Measurements from ENCODE around the gene FTO.

DNA sequence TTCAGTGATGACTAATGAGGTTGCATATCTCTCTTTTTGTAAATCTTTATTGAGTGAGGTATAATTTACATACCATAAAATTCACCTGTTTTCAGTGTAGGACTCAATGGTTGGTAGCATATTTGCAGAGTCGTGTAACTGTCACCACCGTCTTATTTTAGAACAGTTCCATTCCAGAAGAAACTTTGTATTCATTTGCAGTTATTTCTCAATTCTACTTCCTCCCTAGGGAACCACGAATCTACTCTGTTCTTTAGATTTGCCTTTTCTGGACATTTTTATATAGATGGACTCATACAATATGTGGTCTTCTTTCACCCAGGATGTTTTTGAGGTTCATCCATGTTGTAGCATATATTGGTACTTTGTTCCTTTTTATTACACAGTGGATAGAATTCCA is 3.7 kb downstream of the FTO start:
- TF ChIP-seq CTCF (IDR thresholded peaks at IDR 0.05) (no peak), POLR2A (IDR thresholded peaks at IDR 0.05) (no peak)

Data from testis (tissue), 2 donors.